HepG2 (cell line): ENCODE results near the gene ARL2. TPM values are rescaled to one million over a fixed set of nuclear protein-coding genes. Genes with fewer than 3 reads are reported as not detected.
A peak's percentile ranks its signal among the peaks of the same experiment; 100 is the strongest.

Experiments used
- BRD4 ChIP-seq: sonication (generic); formaldehyde crosslinking; IDR thresholded peaks from 2 replicates; pipeline ENCODE4 v1.4.0; 2020; ENCODE audit warnings: missing genetic modification reagents
- CC2D1A ChIP-seq: sonication (generic); formaldehyde crosslinking; IDR thresholded peaks from 2 replicates; pipeline ENCODE4 v1.8.1; 2023; ENCODE audit warnings: mild to moderate bottlenecking, missing genetic modification reagents
- HMG20A ChIP-seq: IDR thresholded peaks from 2 replicates; pipeline ENCODE4 v1.6.1; 2016; ENCODE audit warnings: borderline replicate concordance
- MAFG ChIP-seq: sonication (generic); formaldehyde crosslinking; IDR thresholded peaks from 2 replicates; pipeline ENCODE4 v1.5.1; 2020; ENCODE audit warnings: mild to moderate bottlenecking, missing genetic modification reagents
- NFRKB ChIP-seq: fragments of 450-650 bp; IDR thresholded peaks from 2 replicates; pipeline ENCODE4 v1.6.1; 2017
- NR2C2 ChIP-seq: sonication (generic); formaldehyde crosslinking; IDR thresholded peaks from 2 replicates; pipeline ENCODE4 v1.4.0; 2020; ENCODE audit warnings: missing genetic modification reagents, mild to moderate bottlenecking, moderate library complexity, borderline replicate concordance
- ONECUT2 ChIP-seq: sonication (generic); formaldehyde crosslinking; IDR thresholded peaks from 2 replicates; pipeline ENCODE4 v1.4.0; 2020; ENCODE audit warnings: missing genetic modification reagents
- RFXANK ChIP-seq: IDR thresholded peaks from 2 replicates; pipeline ENCODE4 v1.6.1; 2016
- SIN3A ChIP-seq: IDR thresholded peaks from 2 replicates; pipeline ENCODE4 v1.6.1; 2011; ENCODE audit warnings: low read depth, mild to moderate bottlenecking, control low read depth, low read length, borderline replicate concordance
- XBP1 ChIP-seq: sonication (generic); formaldehyde crosslinking; IDR thresholded peaks from 2 replicates; pipeline ENCODE4 v1.5.0; 2020; ENCODE audit warnings: missing genetic modification reagents
- ZFP36L1 ChIP-seq: sonication (generic); formaldehyde crosslinking; IDR thresholded peaks from 2 replicates; pipeline ENCODE4 v1.8.0; 2022; ENCODE audit warnings: mild to moderate bottlenecking, missing genetic modification reagents, moderate library complexity
- ZNF567 ChIP-seq: sonication (generic); formaldehyde crosslinking; IDR thresholded peaks from 2 replicates; pipeline ENCODE4 v1.8.1; 2023; ENCODE audit warnings: mild to moderate bottlenecking, missing genetic modification reagents, borderline replicate concordance
- ZSCAN12 ChIP-seq: sonication (generic); formaldehyde crosslinking; IDR thresholded peaks from 2 replicates; pipeline ENCODE4 v1.9.0; 2021; ENCODE audit warnings: mild to moderate bottlenecking, missing genetic modification reagents
- polyA plus RNA-seq, 8 experiments: library from polyadenylated mRNA; depleted of rRNA in 3 of 8; stranded (reverse) in 7 of 8; unstranded in 1 of 8; fragments of >200 nt; fragmentation: Illumina TruSeq in 4 of 8; extraction: Trizol in 4 of 8; gene quantifications; 2 replicates each; pipeline versions ENCODE4 v1.2.1 to v1.2.3, GENCODE V29; 2011 to 2016; ENCODE audit warnings: low read depth in 4 of 8, missing spikeins in 1 of 8, mixed read lengths in 1 of 8; ENCODE audit not compliant: insufficient read depth in 1 of 8
- total RNA-seq, 5 experiments: library from RNA; depleted of rRNA; stranded (reverse); fragments of >200 nt; fragmentation: Illumina TruSeq; extraction: Trizol; gene quantifications; 2 replicates each; pipeline ENCODE4 v1.2.3, GENCODE V29; 2016; ENCODE audit warnings: low read depth in 1 of 5
- TF ChIP-seq, protein P1 (sequence below): sonication (generic); formaldehyde crosslinking; IDR thresholded peaks from 2 replicates; pipeline ENCODE4 v1.5.1; 2020; ENCODE audit warnings: mild to moderate bottlenecking, missing genetic modification reagents, moderate library complexity
- TF ChIP-seq, protein P2 (sequence below): sonication (generic); formaldehyde crosslinking; IDR thresholded peaks from 2 replicates; pipeline ENCODE4 v1.5.0; 2020; ENCODE audit warnings: missing genetic modification reagents
- TF ChIP-seq, protein P3 (sequence below): sonication (generic); formaldehyde crosslinking; IDR thresholded peaks from 2 replicates; pipeline ENCODE4 v1.8.0; 2022; ENCODE audit warnings: mild to moderate bottlenecking, missing genetic modification reagents, borderline replicate concordance
- TF ChIP-seq, protein P4 (sequence below): sonication (generic); formaldehyde crosslinking; IDR thresholded peaks from 2 replicates; pipeline ENCODE4 v1.8.1; 2022; ENCODE audit warnings: low read depth, mild to moderate bottlenecking, missing genetic modification reagents
- TF ChIP-seq, protein P5 (sequence below): sonication (generic); IDR thresholded peaks from 2 replicates; pipeline ENCODE4 v1.6.1; 2016; ENCODE audit warnings: low read depth, borderline replicate concordance

The ARL2 gene
- total and polyA plus RNA-seq, 2 of the 13 experiments (the other 11 are each of a cell fraction or from before 2014, with no cell fraction given) = 82.9 to 84.4 TPM

DNA sequence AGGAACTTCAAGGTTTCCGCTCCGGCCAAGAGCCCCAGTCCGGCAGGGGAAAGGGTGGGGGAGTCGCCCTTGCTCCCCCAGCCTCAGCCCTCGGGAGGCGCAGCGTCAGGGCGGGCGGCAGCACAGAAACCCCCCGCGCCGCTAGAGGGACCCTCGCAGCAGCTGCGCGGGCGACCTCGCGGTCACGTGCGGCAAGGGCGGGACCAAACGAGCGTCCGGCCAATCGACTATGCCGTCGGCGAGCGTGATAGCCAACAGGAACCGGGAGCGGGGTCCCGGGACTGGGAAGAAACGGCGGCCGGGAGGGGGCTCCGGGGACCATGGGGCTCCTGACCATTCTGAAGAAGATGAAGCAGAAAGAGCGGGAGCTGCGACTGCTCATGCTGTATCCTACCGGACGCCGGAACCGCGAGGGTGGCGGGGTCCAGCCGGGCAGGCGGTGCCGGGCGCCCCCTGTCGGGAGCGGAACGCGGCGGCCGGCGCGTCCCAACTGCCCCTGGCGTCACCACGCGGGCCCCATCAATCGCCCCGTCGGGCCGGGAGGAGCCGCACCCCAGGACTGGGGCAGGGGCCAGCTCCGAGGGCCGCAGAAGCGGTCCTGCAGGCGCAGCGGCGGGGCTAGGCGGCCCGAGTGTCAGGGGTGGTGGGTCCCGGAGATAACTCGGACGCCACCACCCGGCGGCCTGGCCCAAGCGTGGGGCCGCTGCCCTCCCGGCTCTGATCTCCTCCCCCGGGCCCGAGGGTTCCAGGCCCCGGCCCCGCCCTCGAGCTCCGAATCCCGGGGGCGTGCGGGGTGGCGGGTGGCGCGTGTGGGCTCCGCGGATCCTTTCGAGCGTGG is at the start of gene ARL2 (continued):
- TF ChIP-seq, protein P1, sequence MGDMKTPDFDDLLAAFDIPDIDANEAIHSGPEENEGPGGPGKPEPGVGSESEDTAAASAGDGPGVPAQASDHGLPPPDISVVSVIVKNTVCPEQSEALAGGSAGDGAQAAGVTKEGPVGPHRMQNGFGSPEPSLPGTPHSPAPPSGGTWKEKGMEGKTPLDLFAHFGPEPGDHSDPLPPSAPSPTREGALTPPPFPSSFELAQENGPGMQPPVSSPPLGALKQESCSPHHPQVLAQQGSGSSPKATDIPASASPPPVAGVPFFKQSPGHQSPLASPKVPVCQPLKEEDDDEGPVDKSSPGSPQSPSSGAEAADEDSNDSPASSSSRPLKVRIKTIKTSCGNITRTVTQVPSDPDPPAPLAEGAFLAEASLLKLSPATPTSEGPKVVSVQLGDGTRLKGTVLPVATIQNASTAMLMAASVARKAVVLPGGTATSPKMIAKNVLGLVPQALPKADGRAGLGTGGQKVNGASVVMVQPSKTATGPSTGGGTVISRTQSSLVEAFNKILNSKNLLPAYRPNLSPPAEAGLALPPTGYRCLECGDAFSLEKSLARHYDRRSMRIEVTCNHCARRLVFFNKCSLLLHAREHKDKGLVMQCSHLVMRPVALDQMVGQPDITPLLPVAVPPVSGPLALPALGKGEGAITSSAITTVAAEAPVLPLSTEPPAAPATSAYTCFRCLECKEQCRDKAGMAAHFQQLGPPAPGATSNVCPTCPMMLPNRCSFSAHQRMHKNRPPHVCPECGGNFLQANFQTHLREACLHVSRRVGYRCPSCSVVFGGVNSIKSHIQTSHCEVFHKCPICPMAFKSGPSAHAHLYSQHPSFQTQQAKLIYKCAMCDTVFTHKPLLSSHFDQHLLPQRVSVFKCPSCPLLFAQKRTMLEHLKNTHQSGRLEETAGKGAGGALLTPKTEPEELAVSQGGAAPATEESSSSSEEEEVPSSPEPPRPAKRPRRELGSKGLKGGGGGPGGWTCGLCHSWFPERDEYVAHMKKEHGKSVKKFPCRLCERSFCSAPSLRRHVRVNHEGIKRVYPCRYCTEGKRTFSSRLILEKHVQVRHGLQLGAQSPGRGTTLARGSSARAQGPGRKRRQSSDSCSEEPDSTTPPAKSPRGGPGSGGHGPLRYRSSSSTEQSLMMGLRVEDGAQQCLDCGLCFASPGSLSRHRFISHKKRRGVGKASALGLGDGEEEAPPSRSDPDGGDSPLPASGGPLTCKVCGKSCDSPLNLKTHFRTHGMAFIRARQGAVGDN (CRISPR knock-in tag) = peak; percentile 92
- TF ChIP-seq CC2D1A (CRISPR knock-in tag) = no peak
- TF ChIP-seq ONECUT2 (CRISPR knock-in tag) = no peak
- TF ChIP-seq, protein P2, sequence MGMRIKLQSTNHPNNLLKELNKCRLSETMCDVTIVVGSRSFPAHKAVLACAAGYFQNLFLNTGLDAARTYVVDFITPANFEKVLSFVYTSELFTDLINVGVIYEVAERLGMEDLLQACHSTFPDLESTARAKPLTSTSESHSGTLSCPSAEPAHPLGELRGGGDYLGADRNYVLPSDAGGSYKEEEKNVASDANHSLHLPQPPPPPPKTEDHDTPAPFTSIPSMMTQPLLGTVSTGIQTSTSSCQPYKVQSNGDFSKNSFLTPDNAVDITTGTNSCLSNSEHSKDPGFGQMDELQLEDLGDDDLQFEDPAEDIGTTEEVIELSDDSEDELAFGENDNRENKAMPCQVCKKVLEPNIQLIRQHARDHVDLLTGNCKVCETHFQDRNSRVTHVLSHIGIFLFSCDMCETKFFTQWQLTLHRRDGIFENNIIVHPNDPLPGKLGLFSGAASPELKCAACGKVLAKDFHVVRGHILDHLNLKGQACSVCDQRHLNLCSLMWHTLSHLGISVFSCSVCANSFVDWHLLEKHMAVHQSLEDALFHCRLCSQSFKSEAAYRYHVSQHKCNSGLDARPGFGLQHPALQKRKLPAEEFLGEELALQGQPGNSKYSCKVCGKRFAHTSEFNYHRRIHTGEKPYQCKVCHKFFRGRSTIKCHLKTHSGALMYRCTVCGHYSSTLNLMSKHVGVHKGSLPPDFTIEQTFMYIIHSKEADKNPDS = no peak
- TF ChIP-seq, protein P3, sequence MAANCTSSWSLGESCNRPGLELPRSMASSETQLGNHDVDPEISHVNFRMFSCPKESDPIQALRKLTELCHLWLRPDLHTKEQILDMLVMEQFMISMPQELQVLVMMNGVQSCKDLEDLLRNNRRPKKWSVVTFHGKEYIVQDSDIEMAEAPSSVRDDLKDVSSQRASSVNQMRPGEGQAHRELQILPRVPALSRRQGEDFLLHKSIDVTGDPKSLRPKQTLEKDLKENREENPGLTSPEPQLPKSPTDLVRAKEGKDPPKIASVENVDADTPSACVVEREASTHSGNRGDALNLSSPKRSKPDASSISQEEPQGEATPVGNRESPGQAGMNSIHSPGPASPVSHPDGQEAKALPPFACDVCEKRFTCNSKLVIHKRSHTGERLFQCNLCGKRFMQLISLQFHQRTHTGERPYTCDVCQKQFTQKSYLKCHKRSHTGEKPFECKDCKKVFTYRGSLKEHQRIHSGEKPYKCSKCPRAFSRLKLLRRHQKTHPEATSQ (CRISPR knock-in tag) = no peak
- TF ChIP-seq HMG20A = no peak
- TF ChIP-seq SIN3A = no peak; the same call in 1 of the 2 replicates
- no peak for TF ChIP-seq MAFG (CRISPR knock-in tag)
- no peak for TF ChIP-seq ZNF567
- TF ChIP-seq, protein P4, sequence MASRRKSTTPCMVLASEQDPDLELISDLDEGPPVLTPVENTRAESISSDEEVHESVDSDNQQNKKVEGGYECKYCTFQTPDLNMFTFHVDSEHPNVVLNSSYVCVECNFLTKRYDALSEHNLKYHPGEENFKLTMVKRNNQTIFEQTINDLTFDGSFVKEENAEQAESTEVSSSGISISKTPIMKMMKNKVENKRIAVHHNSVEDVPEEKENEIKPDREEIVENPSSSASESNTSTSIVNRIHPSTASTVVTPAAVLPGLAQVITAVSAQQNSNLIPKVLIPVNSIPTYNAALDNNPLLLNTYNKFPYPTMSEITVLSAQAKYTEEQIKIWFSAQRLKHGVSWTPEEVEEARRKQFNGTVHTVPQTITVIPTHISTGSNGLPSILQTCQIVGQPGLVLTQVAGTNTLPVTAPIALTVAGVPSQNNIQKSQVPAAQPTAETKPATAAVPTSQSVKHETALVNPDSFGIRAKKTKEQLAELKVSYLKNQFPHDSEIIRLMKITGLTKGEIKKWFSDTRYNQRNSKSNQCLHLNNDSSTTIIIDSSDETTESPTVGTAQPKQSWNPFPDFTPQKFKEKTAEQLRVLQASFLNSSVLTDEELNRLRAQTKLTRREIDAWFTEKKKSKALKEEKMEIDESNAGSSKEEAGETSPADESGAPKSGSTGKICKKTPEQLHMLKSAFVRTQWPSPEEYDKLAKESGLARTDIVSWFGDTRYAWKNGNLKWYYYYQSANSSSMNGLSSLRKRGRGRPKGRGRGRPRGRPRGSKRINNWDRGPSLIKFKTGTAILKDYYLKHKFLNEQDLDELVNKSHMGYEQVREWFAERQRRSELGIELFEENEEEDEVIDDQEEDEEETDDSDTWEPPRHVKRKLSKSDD (CRISPR knock-in tag) = peak; percentile 17; the same call in 1 of the 2 replicates
- no peak; the same call in 1 of the 2 replicates for TF ChIP-seq XBP1 (CRISPR knock-in tag)
- peak; percentile 82 for TF ChIP-seq NR2C2
- TF ChIP-seq, protein P5, sequence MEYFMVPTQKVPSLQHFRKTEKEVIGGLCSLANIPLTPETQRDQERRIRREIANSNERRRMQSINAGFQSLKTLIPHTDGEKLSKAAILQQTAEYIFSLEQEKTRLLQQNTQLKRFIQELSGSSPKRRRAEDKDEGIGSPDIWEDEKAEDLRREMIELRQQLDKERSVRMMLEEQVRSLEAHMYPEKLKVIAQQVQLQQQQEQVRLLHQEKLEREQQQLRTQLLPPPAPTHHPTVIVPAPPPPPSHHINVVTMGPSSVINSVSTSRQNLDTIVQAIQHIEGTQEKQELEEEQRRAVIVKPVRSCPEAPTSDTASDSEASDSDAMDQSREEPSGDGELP = peak; percentile 72; the same call in 1 of the 2 replicates
- no peak for TF ChIP-seq ZSCAN12 (CRISPR knock-in tag)
- no peak for TF ChIP-seq RFXANK
- no peak for TF ChIP-seq ZFP36L1 (CRISPR knock-in tag)
- no peak for TF ChIP-seq NFRKB
- peak; percentile 55 for TF ChIP-seq BRD4 (CRISPR knock-in tag)
